Vagina (tissue), 2 donors: Measurements from ENCODE around the gene MAN2B2.

ENCODE experiments used
- CTCF ChIP-seq, 3 experiments: fragments of 450-650 bp in 2 of 3; fragments of 200-600 bp in 1 of 3; sonication (generic) in 1 of 3; IDR thresholded peaks; one replicate each; pipeline ENCODE4 v1.5.1; 2017 to 2019; ENCODE audit warnings: antibody characterized with exemption in 3 of 3, mild to moderate bottlenecking in 2 of 3, moderate library complexity in 2 of 3
- POLR2A ChIP-seq, 2 donors: fragments of 450-650 bp; IDR thresholded peaks; one replicate each; pipeline ENCODE4 v1.6.1; 2017; ENCODE audit warnings: antibody characterized with exemption in 2 of 2, mild to moderate bottlenecking in 2 of 2, moderate library complexity in 2 of 2

- TF ChIP-seq CTCF (IDR thresholded peaks at IDR 0.05) (no peak), POLR2A (IDR thresholded peaks at IDR 0.05) (no peak)
Measured at GRCh38 chr4:6576512-6576911, 1.5 kb downstream of the MAN2B2 start.
